Neural progenitor cell (in vitro differentiated cells): ENCODE results near the gene ADGRG2.

Experiments
- CTCF ChIP-seq: fragments of 200-600 bp; sonication (generic); IDR thresholded peaks from 2 replicates; pipeline ENCODE4 v1.5.1; 2017; ENCODE audit warnings: antibody characterized with exemption, mild to moderate bottlenecking
- EZH2 ChIP-seq: fragments of 200-600 bp; sonication (generic); IDR thresholded peaks from 2 replicates; pipeline ENCODE4 v1.6.1; 2017; ENCODE audit warnings: antibody characterized with exemption, mild to moderate bottlenecking, moderate library complexity
- EZH2phosphoT487 ChIP-seq: fragments of 200-600 bp; sonication (generic); IDR thresholded peaks from 2 replicates; pipeline ENCODE4 v1.6.1; 2017; ENCODE audit warnings: antibody characterized with exemption

- TF ChIP-seq CTCF: no peak
- TF ChIP-seq EZH2: no peak
- no peak for TF ChIP-seq EZH2phosphoT487
Observed at GRCh38 chrX:18949944-18950301, 172.3 kb downstream of the ADGRG2 start.
